ENCODE data around the gene KCNK18.

DNA sequence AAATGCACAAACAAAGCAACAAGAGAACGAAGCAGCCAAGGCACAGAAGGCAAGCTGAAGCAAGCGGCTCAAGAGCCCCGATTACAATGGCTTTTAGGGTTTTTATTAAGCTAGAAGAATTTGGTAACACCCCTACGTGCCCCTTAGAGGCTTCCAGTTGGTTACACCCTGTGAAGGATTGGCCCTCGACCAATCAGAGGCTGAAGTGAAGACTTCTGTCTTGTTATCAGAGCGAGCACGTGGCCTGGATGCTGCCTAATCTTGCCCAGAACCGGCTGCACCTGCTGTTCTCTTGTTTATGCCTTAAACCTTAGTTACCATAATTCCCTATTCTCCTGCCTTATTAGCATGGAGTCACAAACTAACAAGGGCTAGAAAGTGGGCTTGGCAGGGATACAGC lies 21.4 kb downstream of the KCNK18 start:
- TF ChIP-seq, protein P1, sequence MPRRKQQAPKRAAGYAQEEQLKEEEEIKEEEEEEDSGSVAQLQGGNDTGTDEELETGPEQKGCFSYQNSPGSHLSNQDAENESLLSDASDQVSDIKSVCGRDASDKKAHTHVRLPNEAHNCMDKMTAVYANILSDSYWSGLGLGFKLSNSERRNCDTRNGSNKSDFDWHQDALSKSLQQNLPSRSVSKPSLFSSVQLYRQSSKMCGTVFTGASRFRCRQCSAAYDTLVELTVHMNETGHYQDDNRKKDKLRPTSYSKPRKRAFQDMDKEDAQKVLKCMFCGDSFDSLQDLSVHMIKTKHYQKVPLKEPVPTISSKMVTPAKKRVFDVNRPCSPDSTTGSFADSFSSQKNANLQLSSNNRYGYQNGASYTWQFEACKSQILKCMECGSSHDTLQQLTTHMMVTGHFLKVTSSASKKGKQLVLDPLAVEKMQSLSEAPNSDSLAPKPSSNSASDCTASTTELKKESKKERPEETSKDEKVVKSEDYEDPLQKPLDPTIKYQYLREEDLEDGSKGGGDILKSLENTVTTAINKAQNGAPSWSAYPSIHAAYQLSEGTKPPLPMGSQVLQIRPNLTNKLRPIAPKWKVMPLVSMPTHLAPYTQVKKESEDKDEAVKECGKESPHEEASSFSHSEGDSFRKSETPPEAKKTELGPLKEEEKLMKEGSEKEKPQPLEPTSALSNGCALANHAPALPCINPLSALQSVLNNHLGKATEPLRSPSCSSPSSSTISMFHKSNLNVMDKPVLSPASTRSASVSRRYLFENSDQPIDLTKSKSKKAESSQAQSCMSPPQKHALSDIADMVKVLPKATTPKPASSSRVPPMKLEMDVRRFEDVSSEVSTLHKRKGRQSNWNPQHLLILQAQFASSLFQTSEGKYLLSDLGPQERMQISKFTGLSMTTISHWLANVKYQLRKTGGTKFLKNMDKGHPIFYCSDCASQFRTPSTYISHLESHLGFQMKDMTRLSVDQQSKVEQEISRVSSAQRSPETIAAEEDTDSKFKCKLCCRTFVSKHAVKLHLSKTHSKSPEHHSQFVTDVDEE (CRISPR knock-in tag; IDR thresholded peaks at IDR 0.05), result no peak
- TF ChIP-seq, protein P2, sequence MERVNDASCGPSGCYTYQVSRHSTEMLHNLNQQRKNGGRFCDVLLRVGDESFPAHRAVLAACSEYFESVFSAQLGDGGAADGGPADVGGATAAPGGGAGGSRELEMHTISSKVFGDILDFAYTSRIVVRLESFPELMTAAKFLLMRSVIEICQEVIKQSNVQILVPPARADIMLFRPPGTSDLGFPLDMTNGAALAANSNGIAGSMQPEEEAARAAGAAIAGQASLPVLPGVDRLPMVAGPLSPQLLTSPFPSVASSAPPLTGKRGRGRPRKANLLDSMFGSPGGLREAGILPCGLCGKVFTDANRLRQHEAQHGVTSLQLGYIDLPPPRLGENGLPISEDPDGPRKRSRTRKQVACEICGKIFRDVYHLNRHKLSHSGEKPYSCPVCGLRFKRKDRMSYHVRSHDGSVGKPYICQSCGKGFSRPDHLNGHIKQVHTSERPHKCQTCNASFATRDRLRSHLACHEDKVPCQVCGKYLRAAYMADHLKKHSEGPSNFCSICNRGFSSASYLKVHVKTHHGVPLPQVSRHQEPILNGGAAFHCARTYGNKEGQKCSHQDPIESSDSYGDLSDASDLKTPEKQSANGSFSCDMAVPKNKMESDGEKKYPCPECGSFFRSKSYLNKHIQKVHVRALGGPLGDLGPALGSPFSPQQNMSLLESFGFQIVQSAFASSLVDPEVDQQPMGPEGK (CRISPR knock-in tag; IDR thresholded peaks at IDR 0.05; ENCODE audit: borderline replicate concordance), result no peak
- TF ChIP-seq ESRRG (CRISPR knock-in tag; IDR thresholded peaks at IDR 0.05), result no peak
- no peak for TF ChIP-seq ARNTL (CRISPR knock-in tag; IDR thresholded peaks at IDR 0.05; ENCODE audit: borderline replicate concordance, low read depth)
- TF ChIP-seq, protein P3, sequence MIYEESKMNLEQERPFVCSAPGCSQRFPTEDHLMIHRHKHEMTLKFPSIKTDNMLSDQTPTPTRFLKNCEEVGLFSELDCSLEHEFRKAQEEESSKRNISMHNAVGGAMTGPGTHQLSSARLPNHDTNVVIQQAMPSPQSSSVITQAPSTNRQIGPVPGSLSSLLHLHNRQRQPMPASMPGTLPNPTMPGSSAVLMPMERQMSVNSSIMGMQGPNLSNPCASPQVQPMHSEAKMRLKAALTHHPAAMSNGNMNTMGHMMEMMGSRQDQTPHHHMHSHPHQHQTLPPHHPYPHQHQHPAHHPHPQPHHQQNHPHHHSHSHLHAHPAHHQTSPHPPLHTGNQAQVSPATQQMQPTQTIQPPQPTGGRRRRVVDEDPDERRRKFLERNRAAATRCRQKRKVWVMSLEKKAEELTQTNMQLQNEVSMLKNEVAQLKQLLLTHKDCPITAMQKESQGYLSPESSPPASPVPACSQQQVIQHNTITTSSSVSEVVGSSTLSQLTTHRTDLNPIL (CRISPR knock-in tag; IDR thresholded peaks at IDR 0.05; ENCODE audit: low read depth), result no peak
- TF ChIP-seq GLIS3 (CRISPR knock-in tag; IDR thresholded peaks at IDR 0.05), result no peak
- no peak for TF ChIP-seq ZNF565 (CRISPR knock-in tag; conservative IDR thresholded peaks at IDR 0.05; ENCODE audit: low read depth)
- TF ChIP-seq ZC3H10 (CRISPR knock-in tag; IDR thresholded peaks at IDR 0.05), result no peak
- no peak for TF ChIP-seq ISL1 (CRISPR knock-in tag; IDR thresholded peaks at IDR 0.05)
- no peak for TF ChIP-seq ZFP30 (CRISPR knock-in tag; IDR thresholded peaks at IDR 0.05)
- TF ChIP-seq ZFP3 (CRISPR knock-in tag; IDR thresholded peaks at IDR 0.05), result no peak
- TF ChIP-seq RARB (CRISPR knock-in tag; IDR thresholded peaks at IDR 0.05), result no peak
